Umbilical cord (tissue), 2 donors: ENCODE results near the gene SYT12. TPM values are rescaled to one million over a fixed set of nuclear protein-coding genes. Genes with fewer than 3 reads are reported as not detected.
A peak's percentile ranks its signal among the peaks of the same experiment; 100 is the strongest.
"Not testable (repeated sequence)": the region's sequence is repeated elsewhere in the genome, so short reads cannot be mapped to it uniquely, and the experiment has no call there.

ENCODE experiments used
- DNase-seq: peaks from one replicate; pipeline ENCODE4 v3.0.0-alpha.2; 2015; ENCODE audit warnings: low spot score
- total RNA-seq: library from RNA; depleted of rRNA; stranded (reverse); fragments of >200 nt; gene quantifications from one replicate; pipeline ENCODE4 v1.2.3, GENCODE V29; 2014; ENCODE audit warnings: low replicate concordance; ENCODE audit not compliant: insufficient read depth

The SYT12 gene
- total RNA-seq, 1 donor from 2014 or later = 3.1 TPM

DNA sequence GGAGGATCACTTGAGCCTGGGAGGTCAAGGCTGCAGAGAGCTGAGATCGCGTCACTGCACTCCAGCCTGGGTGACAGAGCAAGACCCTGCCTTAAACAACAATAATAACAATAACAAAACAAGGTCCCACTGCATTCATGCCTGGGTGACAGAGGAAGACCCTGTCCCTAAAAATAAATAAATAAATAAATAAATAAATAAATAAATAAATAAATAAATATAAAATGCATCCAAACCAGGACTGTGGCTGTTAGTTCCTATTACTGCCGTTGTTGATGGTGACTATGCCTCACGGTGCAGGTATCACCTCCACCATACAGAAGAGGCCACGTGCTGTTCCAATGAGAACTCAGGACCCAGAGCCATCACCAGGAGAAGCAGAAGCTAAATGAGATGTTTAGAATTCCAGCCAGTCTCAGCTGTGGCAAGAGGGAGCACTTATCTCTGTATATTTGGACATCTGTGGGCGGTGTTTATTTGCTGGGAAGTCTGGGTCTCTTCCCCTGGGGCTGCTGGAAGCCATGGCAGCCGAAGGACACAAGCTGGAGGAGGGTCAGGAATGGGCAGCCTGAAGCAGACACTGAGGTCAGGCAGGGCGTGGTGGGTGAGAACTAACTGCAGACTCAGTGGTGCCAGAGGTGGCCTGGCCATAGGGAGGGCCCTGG is 26.2 kb upstream of the SYT12 start:
- DNase-seq = peak; percentile 53

DNA sequence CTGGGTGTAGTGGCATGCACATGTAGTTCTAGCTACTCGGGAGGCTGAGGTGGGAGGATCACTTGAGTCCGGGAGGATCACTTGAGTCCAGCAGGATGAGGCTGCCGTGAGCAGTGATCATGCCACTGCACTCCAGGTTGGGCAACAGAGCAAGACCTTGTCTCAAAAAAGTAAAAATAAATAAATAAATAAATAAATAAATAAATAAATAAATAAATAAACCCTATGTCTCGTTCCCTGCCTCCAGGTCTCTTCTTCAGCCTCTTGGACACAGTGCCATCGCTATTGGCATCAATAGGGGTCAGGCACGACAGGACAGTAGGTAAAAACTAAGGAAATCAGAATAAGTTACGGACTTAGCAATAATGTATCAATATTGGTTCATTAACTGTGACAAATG is 23.4 kb upstream of the SYT12 start:
- no peak for DNase-seq

DNA sequence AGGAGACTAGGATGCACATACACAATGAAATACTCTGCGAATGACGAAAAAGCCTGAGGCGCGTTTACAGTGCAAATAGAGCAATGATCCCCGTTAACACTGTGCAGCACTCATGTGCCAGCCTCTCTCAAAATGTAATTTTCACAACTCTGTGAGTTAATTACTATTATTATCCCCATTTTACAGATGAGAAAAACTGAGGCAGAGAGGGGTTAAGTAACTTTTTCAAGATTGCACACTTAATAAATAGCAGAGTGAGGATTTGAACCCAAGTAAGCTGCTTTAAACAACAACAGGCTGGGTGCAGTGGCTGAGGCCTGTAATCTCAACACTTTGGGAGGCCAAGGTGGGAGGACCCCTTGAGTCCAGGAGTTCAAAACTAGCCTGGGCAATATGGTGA is 21.6 kb upstream of the SYT12 start:
- no peak for DNase-seq

DNA sequence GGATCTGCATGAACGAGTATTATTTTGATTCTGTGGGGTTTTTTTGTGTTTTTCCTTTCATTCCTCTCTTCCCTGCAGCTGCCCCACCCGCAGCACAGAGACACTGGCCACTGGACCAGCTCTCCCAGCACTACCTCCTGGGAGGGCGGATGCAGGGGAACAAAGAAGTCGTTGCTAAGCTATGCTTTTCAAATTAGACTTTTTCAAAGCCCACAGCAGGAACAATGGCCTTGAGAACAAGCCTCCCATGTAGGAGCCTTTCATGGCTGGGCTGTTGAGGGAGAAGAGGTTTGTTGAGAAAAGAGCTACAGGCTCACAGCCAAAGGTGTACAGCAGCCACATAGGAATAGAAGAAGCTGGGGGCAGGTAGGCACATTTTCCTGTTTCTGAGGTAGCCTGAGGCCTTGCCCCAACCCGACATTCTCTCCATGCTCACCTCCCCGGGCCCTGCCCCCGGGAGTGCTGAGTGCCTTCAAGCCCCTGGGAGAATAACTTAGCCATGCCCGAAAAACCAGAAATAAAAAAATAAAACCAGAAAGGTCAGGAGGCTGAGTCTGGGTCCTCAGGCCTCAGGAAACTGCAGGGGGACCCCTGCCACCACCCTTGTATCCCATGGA is 20.5 kb upstream of the SYT12 start:
- no peak for DNase-seq

DNA sequence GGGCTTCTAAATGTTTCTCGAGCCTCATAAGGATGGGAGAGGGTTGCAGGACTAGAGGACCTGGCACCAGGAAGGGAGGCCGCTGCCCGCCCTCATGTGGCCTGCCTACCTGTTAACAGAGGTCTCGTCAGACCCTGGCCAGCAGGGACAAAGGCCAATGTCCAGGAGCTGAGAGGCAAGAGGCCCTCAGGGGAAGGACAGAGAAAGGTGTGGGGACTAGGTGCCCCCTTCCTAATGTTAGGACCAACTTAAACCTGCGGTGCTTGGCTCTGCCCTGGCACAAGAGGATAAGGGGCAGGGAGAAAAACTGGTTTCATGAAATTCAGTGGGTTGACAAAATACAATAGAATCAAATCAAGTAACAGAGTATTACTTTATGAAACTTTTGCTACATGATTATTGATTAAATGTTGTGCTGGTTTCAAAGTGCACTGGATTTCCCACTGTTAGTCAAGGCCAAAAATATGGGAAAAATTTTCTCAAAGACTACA is 20.0 kb upstream of the SYT12 start:
- no peak for DNase-seq

DNA sequence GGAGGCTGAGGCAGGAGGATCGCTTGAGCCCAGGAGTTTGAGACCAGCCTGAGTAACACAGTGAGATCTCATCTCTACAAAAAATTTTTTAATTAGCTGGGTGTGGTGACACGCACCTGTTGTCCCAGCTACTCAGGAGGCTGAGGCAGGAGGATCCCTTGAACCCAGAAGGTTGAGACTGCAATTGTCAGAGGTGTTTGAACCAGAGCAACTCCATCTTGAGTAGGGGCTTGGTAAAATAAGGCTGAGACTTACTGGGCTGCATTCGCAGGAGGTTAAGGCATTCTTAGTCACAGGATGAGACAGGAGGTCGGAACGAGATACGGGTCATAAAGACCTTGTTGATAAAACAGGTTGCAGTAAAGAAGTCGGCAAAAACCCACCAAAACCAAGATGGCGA is 17.7 kb upstream of the SYT12 start:
- DNase-seq = not testable (repeated sequence)

DNA sequence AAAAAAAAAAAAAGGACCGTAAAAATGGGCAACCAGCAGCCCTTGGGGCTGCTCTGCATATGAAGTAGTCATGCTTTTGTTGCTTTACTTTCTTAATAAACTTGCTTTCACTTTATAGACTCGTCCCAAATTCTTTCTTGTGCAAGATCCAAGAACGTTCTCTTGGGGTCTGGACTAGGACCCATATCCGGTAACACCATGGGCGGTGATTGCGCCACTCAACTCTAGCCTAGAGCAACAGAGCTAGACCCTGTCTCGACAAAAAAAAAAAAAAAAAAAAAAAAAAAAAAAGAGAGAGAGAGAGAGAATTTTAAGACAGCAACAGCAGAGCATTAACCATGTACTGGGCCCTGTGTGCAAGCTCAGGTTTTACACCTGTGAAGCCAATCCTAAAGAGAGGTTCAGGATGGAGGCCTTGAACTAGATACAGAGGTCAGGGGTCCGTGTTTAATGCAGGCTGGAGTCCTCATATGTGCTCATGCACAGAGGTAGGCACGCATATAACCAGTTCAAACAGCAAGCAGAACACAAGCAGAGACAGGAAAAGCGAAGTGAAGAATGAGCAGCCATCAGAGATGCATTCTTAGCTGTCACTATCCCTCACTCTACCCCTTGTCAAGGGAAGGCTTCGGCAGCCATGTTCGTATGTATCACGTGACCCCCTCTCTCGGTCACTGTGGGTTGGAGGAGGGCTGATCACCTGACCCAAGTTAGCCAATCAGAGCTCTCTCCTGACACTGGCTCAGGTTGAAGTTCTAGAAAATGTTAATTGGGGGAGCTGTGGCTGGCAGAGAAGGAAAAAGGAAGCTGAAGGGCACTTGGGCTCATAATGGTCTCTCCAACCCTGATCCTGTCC is 16.7 kb upstream of the SYT12 start:
- DNase-seq = no peak

DNA sequence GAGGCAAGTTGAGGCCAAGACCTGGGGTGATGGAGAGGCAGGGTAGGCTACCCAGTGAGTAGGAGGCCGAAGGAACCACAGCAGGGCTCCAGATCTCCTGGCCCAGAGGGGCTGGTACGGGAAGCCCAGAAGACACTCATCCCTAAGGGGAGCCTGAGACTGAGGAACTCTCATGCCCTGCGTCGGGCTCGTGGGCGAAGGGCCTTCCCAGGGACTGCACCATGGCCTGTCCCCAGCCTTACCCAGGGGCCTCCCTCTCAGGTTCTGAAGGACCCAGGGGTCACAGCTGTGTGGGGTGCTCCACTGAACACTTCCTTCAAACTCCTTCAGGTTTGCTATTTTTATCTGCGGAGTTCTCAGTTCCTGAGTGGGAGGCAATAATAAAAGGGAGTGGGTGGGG is 15.8 kb upstream of the SYT12 start:
- no peak for DNase-seq

DNA sequence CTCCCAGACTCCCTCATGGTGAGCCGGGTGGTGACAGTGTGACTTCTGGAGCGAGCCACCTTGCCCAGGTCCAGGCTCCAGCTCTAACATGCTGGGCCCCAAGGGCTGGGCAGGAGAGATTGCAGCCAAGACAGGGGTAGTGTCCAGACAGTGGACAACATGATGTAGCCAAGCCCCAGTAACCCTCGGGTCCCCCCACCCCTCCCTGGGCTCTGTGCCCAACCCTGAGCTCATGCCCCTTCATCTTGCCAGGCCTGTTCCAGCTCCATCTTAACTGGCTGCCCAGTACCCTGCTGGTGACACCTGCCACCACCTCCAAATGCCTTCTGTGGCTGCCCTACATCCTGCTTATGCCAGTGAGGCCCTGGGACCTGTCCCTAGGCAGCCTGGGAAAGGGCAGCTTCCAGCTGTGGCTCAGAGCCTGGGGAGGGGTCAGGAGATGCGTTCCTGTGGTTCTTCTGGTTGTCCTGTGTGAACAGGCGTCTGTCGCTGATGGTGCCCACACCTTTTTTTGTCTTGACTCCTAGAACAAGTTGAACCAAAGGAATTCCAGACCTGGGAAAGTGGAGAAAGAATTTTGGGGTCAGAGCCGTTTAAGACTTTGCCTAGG is 12.5 kb upstream of the SYT12 start:
- DNase-seq = no peak

DNA sequence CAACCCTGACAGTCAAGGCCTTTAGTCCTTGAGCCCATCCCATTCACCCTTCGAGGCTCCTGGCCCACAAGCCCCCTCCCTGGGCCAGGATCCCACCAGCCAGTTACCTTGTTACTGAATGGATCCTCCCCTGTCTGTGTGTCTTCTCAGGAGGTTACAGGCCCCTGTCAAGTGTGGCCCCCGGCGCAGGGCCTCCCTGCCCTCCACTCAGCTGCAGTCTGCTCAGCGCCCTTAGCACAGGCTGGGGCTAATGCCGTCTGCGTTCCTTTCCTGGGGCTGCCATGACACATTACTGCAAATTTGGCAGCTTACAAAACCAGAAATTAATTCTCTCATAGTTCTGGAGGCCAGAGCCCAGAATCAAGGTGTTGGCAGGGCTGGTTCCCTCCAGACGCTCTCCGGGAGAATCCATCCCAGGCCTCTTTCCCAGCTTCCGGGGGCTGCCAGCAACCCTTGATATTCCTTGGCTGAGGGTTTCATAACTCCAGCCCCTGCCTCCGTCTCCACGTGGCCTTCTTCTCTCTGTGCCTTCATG is 9.4 kb upstream of the SYT12 start:
- DNase-seq = no peak

DNA sequence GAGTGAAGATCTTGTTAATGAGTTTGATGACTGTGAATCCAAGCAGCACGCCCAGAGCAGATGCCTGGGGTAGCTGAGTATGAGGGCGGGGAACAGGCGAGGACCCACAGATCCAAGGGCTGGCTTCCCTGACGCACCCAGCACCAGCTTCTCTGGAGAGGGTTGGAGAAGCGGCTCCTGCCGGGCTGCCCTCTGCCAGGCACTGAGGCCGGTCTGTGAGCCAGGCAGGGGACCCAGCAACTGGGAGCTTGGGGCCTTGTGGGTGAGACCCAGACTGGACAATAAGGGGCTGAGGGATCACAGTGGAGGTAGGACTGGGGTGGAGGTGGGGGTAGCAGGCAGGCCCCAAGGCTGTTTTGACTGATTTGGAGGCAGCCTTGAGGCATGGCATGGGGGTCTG is 8.6 kb upstream of the SYT12 start:
- DNase-seq = no peak

DNA sequence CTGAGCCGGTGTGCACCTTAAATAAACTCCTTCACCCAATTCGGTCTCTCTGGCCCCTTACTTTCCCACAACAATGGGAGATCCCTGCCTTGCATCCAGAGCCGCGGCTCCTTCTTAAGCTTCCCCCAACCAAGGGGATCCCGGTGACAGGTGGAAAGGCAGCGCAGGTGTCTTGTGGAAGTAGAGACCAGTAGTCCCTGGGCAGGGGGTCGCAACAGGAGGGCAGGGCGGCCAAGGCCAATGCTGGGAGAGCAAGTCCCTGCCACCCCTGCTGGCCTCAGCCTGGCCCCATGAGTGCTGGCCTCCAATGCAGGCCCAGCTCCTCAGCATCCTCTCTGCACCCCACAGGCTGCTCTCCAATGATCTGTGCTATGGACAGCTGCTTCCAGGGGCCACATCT is 7.9 kb upstream of the SYT12 start:
- no peak for DNase-seq

DNA sequence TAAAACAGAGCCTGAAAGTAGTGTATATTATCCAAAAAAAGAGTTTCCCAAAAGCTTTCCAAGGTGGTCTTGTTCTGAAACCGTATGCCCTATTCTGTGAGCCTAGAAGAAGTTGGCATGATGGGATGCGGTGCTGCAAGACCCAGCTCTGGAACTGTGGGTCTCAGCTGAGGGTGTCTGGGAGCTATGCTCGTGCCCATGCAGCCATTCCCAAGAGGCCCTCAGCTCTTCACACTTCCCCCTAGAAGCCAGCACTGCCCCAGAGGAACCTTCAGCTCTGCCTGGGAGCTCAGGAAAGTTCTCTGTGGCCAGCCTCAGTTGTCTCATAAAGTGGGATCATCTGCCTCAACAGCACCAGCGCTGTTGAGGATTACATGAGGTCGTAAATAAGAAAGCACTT is 6.4 kb upstream of the SYT12 start:
- DNase-seq = no peak

DNA sequence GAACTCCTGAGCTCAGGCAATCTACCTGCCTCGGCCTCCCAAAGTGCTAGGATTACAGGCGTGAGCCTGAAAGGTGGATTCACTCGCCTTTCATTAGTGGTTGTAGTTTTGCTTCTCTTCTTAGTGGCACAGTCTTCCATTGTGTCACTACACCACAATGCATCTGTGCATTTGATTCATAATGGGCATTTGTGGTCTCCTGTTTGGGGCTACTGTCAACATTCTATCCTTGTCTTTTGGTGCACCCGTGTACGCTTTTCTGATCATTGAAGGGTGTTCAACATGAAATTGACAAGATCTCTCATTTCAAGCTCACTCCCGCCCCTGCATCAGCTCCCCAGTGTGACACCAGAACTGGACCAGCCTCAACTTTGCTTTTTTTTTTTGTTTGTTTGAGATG is 2.0 kb upstream of the SYT12 start:
- DNase-seq = no peak

DNA sequence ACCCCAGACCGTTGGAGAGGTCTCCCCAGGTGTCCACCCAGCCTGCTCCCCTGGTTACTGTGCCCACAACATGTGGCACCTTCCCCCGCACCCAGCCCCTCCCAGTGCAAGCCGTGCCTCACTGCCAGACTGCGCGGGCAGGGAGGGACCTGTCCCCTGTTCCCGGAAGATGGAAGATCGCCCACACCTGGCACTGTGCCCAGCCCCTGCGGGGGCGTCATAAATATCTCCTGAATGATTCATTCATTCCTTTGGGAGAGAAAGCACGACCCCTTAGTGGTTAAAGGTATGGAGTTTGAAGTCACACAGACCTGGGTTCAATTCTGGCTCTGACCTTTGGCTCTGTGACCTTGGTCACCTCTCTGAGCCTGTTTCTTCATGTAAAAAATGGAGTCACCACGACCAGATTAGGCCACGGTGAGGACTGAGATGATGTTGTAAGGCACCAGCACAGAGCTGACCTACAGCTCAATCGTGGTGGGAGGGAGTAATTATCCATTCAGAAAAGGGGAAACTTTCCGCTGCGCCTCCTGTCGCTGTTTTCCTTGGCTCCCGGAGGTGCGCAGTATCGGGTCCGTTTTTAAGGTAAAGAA is 497 bp upstream of the SYT12 start:
- peak; percentile 37 for DNase-seq

DNA sequence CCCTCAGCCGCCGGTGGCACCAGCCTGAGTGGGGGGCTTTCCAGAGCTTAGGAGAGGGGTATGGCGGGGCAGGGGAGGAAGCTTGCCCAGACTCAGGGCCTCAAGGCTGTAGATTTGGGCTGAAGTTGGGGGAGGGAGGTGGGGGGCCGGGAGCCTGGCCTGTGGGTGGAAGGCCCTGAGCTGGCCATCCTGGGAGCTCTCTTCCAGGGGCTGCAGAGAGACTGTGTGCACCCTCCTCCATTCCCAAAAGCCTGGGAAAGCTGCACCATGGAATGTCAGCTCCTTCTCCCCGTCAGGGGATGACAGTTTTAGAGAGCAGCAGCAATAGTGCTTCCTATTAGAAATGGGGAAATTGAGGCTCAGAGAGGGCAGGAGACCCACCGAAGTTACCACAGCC is 1.0 kb downstream of the SYT12 start:
- no peak for DNase-seq

DNA sequence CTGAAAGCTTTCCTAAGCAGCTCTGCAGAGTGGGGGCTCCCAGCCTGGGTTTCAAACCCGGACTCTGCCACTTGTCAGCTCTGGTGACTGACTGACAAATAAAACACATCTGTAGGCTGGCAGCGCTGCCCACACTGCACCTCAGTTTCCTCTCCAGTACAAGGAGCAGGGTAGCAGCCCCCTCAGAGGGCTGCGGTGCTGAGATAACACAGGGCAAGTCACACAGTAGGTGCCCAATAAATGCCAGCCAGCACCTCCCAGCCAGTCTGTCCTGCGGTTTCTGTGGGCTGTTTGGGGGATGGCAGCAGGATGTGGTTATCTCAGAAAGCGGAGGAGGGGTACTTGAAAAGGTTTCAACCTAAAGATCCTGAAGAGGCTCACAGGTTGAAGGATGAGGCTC is 1.5 kb downstream of the SYT12 start:
- no peak for DNase-seq

DNA sequence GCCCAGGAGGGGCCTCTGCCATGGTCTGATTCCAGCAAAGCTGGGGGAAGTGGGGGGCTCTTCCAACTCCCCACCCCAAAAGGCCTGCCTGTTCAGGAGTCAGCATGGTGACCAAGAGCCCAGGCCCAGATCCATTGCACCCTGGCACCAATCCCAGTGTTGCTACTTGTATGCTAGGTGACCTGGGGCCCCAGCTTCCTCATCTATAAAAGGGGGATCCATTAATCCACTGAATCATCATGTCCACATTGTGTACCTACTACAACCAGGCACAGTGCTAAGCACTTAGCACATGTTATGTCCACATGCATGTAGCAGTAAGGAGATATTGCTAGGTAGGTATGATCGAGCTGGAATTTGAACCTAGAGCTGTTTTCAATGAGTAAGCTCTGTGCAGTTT is 2.0 kb downstream of the SYT12 start:
- DNase-seq = no peak

DNA sequence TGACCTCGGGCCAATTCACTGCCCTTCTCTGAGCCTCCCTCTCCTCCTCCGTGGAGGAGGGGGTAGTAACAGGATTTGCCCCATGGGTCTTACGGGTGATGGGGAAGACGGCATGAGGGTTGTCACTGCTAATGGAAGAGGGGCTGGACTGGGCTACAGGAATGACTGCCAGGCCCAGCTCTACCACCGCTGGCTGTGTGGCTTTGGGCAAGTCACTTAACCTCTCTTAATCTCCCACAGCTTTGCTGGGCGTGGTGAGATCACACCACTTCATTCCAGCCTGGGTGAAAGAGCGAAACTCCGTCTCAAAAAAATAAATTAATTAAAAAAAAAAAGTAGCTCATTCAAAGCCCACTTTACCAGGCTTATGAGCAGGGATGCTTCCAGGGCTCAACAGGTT is 2.8 kb downstream of the SYT12 start:
- DNase-seq = no peak

DNA sequence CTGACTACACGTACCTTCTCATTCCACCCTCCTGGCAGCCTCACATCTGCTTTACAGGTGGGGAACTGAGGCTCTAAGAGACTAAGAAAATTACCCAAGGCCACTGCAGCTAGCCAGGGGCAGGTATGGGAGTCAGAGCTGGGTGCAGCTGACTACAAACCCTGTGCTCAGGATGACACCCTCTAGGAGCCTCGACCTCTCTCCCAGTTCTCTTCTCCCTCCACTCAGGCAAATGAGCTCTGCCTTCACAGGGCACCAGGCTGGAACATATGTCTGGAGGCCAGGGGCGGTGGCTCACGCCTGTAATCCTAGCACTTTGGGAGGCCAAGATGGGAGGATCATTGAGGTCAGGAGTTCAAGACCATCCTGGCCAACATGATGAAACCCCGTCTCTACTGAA is 4.0 kb downstream of the SYT12 start:
- no peak for DNase-seq

DNA sequence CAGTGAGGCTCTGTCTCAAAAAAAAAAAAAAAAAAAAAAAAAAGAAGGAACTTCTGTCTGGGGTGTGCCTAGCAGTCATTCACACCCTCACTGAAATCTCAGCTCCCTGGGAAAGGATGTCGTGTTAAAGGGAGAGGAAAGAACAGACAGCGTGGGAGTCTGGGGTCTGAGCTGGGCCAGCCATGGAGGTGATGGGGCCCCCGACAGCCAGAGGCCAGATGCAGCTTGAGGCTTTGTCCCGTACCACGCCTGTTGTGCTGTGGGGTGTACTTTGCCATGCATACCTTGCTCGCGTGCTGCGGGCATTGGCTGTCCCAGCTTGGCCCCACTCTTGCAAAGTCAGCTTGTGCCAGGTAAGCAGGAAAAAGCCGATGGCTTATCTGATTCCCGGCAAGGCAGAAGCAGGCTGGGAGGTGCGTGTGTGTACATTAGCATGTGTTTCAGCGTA is 4.6 kb downstream of the SYT12 start:
- no peak for DNase-seq
